Activated CD8-positive, alpha-beta memory T cell treated with anti-CD3 and anti-CD28 coated beads, Interleukin-2, amount 50 U/mL, for 48 hours (primary cell): ENCODE results near the gene MIGA1.
"Not testable (repeated sequence)": the region's sequence is repeated elsewhere in the genome, so short reads cannot be mapped to it uniquely, and the experiment has no call there.

Experiments used
- DNase-seq: peaks from one replicate; pipeline ENCODE4 v3.0.0-alpha.2; 2020

Gene MIGA1

GRCh38 chr1:77779529-77780281, at the start of gene MIGA1:
Gene MIGA1, plus strand, starts transcription at chr1:77779649. Its CDS starts 3,604 bp downstream, at chr1:77783253.
- DNase-seq, result peak; percentile 86

GRCh38 chr1:77732090-77732489, 47.4 kb upstream of the MIGA1 start:
- no peak for DNase-seq

DNA sequence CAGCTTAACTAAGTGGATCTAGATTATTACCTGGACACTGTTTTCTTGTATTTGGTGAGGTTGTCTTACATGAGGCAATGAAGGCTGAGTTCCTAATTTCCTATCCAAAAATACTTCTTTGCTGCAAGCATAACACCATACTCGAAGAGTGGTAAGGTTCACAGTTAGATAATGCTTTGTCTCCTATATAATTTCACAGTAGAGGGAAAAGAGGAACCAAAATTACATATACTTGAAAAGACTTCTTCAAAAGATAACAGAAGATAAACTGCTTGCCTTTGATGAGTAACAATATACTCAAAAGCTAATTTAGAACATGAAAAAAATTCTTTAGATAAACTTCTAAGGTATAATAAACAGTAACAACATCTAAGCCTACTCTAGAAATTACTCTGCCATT, 40.2 kb upstream of the MIGA1 start:
- DNase-seq, result no peak

GRCh38 chr1:77741316-77741715, 38.1 kb upstream of the MIGA1 start:
- DNase-seq, result no peak

- DNase-seq, result no peak
Measured at GRCh38 chr1:77742011-77742555, 37.4 kb upstream of the MIGA1 start.

- no peak for DNase-seq
Measured at GRCh38 chr1:77744576-77744975, 34.9 kb upstream of the MIGA1 start.

DNA sequence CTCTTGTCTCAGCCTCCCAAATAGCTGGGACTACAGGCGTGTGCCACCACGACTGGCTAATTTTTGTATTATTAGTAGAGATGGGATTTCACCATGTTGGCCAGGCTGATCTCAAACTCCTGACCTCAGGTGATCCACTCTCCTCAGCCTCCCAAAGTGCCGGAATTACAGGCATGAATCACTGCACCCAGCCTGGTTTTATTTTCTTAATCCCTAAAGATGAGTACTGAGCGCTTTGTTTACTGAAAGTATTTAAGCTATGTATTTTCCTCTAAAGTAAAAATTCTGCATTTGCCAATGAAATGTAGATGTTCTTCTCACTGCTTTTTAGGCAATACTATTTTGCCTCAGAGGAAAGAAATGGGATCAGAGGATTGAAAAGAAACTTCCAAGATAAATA, 30.0 kb upstream of the MIGA1 start:
- DNase-seq, result not testable (repeated sequence)

GRCh38 chr1:77756052-77756754, 23.2 kb upstream of the MIGA1 start:
- DNase-seq, result no peak

DNA sequence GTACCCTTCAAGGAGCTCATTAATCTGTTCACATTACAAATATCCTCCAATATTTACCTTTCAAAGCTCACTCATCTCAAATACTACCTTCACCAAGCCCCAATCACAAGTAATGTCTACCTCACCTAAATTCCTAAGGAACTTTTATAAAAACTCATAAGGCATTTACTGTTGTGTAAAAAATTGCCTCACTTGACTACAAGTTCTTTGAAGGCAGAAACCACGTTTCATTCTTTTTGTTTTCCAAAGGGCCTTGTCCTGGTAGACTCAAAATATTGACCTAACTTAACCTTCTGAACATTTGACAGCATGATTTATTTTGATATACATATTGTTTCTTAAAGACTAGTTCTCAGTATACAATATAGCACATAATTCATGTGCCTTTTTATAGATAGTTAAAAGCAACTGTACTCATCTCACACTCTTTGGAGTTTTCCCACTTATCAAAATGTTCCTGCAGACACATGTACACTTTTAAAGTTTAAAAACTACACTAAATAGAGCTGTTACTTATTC, 22.3 kb upstream of the MIGA1 start:
- DNase-seq, result no peak

- DNase-seq, result no peak
Measured at GRCh38 chr1:77757603-77758002, 21.8 kb upstream of the MIGA1 start.

DNA sequence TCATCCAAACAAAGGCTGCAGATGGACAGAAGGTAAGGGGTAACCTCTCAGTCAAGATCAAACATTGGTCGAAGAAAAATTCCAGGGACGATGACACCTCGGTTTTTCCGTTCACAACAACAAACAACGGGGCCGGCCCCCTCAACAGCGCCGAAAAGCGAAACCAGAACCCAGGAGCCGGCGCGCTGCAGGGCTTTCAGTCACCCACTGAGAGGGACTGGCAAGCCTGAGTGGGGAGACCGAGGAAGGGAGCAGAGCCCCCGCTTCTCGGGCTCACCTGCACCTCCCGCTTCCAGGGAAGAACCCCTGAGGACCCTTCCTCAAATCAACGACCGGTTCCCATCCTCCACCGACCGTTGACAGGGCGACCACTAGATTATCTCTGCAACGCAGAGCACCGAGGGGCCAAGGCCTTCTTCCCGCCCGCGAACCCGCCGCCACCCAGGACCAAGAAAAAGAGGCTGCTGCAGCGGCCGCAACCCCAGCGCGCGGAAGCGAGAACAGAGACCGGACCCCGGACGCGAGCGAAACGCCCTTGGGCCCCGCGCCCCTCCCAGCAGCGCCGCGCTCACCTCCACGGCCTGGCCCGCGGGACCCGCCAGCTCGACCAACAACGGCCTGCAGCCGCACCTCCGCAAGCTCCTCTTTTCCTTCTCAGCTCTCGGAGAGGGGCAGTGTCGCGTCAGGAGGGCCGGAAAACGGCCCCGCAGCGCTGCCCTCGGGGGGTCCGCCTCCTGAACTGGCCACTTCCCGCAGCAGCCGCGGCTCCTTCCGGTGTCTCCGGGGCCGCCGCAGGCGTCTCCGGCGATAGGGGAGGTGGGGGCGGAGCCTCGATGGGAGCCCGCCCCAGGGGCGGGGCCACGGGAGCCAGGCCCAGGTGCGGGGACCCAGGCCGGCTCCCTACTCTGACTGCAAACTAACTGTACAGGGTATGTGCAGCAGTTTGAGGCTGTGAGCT, 20.1 kb upstream of the MIGA1 start, which contains the start of gene USP33:
Gene USP33, minus strand, starts transcription at position 782 of the 958 bp plus-strand sequence. CDS start 18,155 bp downstream, outside the sequence.
- peak; percentile 95 for DNase-seq

- no peak for DNase-seq
Measured at GRCh38 chr1:77762072-77762476, 17.4 kb upstream of the MIGA1 start.

GRCh38 chr1:77768006-77768405, 11.4 kb upstream of the MIGA1 start:
- no peak for DNase-seq

GRCh38 chr1:77776007-77776700, 3.3 kb upstream of the MIGA1 start:
- DNase-seq, result no peak

GRCh38 chr1:77781683-77782082, 2.2 kb downstream of the MIGA1 start:
- DNase-seq, result no peak

DNA sequence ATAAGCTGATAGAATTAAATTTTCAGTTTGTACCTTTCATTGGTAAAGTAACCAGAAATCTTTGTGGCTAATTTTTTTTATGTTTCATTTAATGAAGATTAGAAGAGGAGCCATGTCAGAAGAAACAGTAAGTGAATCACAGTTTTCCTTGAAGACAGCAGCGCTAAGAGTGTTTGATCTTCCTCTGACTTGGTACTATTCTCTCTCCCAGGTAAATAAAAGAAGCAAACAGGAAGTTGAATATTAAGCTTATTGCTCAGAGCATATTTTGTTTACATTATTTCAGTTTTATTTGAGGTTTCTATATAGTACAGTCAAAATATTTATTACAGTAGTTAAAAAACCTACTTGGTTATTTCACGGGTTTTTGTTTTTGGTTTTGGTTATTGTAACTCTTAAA, 3.7 kb downstream of the MIGA1 start:
- DNase-seq, result no peak

DNA sequence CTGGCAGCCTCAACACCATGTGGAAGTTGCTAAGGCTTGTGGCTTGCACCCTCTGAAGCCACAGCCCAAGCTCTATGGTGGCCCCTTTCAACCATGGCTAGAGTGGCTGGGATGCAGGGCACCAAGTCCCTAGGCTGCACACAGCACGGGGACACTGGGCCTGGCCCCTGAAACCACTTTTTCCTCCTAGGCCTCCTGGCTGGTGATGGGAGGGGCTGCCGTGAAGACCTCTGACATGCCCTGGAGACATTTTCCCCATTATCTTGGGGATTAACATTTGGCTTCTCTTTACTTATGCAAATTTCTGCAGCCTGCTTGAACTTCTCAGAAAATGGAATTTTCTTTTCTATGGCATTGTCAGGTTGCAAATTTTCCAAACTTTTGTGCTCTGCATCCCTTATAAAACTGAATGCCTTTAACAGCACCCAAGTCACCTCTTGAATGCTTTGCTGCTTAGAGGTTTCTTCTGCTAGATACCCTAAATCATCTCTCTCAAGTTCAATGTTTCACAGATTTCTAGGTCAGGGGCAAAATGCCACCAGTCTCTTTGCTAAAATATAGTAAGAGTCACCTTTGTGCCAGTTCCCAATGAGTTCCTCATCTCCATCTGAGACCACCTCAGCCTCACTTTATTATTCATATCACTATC, 6.8 kb downstream of the MIGA1 start:
- DNase-seq, result not testable (repeated sequence)

DNA sequence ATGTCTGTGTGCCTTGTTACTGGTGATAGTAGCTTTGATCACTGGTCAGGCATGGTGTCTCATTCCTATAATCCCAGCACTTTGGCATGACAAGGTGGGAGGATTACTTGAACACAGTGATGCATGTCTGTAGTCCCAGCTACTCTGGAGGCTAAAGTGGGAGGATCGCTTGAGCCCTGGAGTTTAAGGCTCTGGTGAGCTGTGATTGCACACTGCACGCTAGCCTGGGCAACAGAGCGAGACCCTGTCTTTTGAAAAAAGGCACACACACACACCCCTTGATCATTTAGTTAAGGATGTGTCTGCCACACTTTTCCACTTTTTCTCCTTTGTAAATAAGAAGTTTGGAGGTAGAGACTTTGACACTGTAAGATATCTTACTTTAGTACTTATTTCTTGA, 15.1 kb downstream of the MIGA1 start:
- DNase-seq, result no peak

GRCh38 chr1:77796695-77797405, 17.4 kb downstream of the MIGA1 start:
- no peak for DNase-seq

DNA sequence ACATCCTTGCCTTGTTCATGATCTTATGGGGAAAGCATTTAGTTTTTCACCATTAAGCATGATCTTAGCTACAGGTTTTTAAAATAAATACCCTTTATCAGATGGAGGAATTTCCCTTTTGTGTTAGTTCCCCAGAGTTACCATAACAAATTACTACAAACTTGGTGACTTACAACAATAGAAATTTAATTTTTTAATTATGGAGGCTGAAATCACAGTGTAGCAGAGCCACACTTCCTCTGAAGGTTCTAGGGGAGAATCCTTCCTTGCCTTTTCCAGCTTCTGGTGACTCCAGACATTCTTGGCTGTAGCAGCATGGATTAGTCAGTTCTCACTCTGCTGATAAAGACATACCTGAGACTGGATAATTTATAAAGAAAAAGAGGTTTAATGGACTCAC, 18.5 kb downstream of the MIGA1 start:
- no peak for DNase-seq

- DNase-seq, result no peak
Measured at GRCh38 chr1:77802026-77802425, 22.6 kb downstream of the MIGA1 start.
